HEK293T (cell line): Measurements from ENCODE around the gene CLDN1.

Source experiments
- CTCF ChIA-PET: fragments of 350-600 bp; formaldehyde crosslinking; extraction: SDS; loops from one replicate; lab custom pipeline; 2021; ENCODE audit warnings: antibody characterized with exemption, inconsistent platforms; lab: Yijun Ruan, JAX
- POLR2A ChIA-PET: fragments of 350-600 bp; formaldehyde crosslinking; extraction: SDS; loops from one replicate; lab custom pipeline; 2020; ENCODE audit warnings: antibody characterized with exemption, inconsistent platforms; lab: Yijun Ruan, JAX
- DNase-seq: peaks from one replicate; pipeline ENCODE4 v3.0.0; 2012; ENCODE audit warnings: mixed read lengths; ENCODE audit errors: extremely low spot score
- ARNT ChIP-seq: fragments of 450-650 bp; IDR thresholded peaks from 2 replicates; pipeline ENCODE4 v1.6.1; 2017; ENCODE audit warnings: mild to moderate bottlenecking
- BHLHE40 ChIP-seq: fragments of 450-650 bp; IDR thresholded peaks from 2 replicates; pipeline ENCODE4 v1.6.1; 2016; ENCODE audit warnings: mild to moderate bottlenecking, moderate library complexity, borderline replicate concordance
- CTBP1 ChIP-seq: fragments of 450-650 bp; IDR thresholded peaks from 2 replicates; pipeline ENCODE4 v1.6.1; 2016; ENCODE audit warnings: borderline replicate concordance
- ELF4 ChIP-seq: fragments of 450-650 bp; IDR thresholded peaks from 2 replicates; pipeline ENCODE4 v1.6.1; 2017; ENCODE audit warnings: antibody characterized with exemption
- FOXA1 ChIP-seq: fragments of 450-650 bp; IDR thresholded peaks from 2 replicates; pipeline ENCODE4 v1.6.1; 2016; ENCODE audit warnings: mild to moderate bottlenecking
- FOXK2 ChIP-seq: fragments of 450-650 bp; IDR thresholded peaks from 2 replicates; pipeline ENCODE4 v1.6.1; 2016; ENCODE audit warnings: mild to moderate bottlenecking
- FOXM1 ChIP-seq: fragments of 450-650 bp; IDR thresholded peaks from 2 replicates; pipeline ENCODE4 v1.6.1; 2017; ENCODE audit warnings: mild to moderate bottlenecking, borderline replicate concordance
- HDGF ChIP-seq: fragments of 450-650 bp; IDR thresholded peaks from 2 replicates; pipeline ENCODE4 v1.6.1; 2017; ENCODE audit warnings: antibody characterized with exemption, borderline replicate concordance
- L3MBTL2 ChIP-seq: fragments of 450-650 bp; conservative IDR thresholded peaks from 2 replicates; pipeline ENCODE4 v1.6.1; 2016; ENCODE audit warnings: mild to moderate bottlenecking
- LEF1 ChIP-seq: fragments of 450-650 bp; IDR thresholded peaks from 2 replicates; pipeline ENCODE4 v1.6.1; 2017; ENCODE audit warnings: mild to moderate bottlenecking, borderline replicate concordance
- NFRKB ChIP-seq: fragments of 450-650 bp; IDR thresholded peaks from 2 replicates; pipeline ENCODE4 v1.6.1; 2016; ENCODE audit warnings: mild to moderate bottlenecking, moderate library complexity
- PKNOX1 ChIP-seq: fragments of 450-650 bp; IDR thresholded peaks from 2 replicates; pipeline ENCODE4 v1.6.1; 2016
- SP1 ChIP-seq: fragments of 450-650 bp; IDR thresholded peaks from 2 replicates; pipeline ENCODE4 v1.6.1; 2017
- SUZ12 ChIP-seq: fragments of 450-650 bp; IDR thresholded peaks from 2 replicates; pipeline ENCODE4 v1.6.1; 2016; ENCODE audit warnings: mild to moderate bottlenecking
- TARDBP ChIP-seq: fragments of 450-650 bp; IDR thresholded peaks from 2 replicates; pipeline ENCODE4 v1.6.1; 2016
- ZNF384 ChIP-seq: fragments of 450-650 bp; IDR thresholded peaks from 2 replicates; pipeline ENCODE4 v1.6.1; 2016

Gene CLDN1

GRCh38 chr3:190366133-190366532 is 43.9 kb upstream of the CLDN1 start:
- CTCF ChIA-PET, result no interaction called here
- POLR2A ChIA-PET, result no interaction called here
- TF ChIP-seq L3MBTL2 (no peak), FOXA1 (no peak), FOXM1 (no peak), ZNF384 (no peak), SP1 (no peak), TARDBP (no peak), FOXK2 (no peak), CTBP1 (no peak), NFRKB (no peak), LEF1 (no peak), HDGF (no peak), SUZ12 (no peak), ARNT (no peak), PKNOX1 (no peak), ELF4 (no peak), BHLHE40 (no peak)
- DNase-seq, result no peak

- no peak for DNase-seq
- ChIA-PET CTCF (no interaction called here), POLR2A (no interaction called here)
- TF ChIP-seq CTBP1, result no peak
- no peak for TF ChIP-seq BHLHE40
- TF ChIP-seq TARDBP, result no peak
- no peak for TF ChIP-seq FOXM1
- TF ChIP-seq NFRKB, result no peak
- TF ChIP-seq HDGF, result no peak
- no peak for TF ChIP-seq FOXK2
- TF ChIP-seq LEF1, result no peak
- no peak for TF ChIP-seq SUZ12
- no peak for TF ChIP-seq SP1
- TF ChIP-seq ARNT, result no peak
- TF ChIP-seq FOXA1, result no peak
- no peak for TF ChIP-seq L3MBTL2
- TF ChIP-seq ELF4, result no peak
- TF ChIP-seq PKNOX1, result no peak
- TF ChIP-seq ZNF384, result no peak
These were observed 40.0 kb upstream of the CLDN1 start for GRCh38 chr3:190362258-190362657.

- DNase-seq, result no peak
- ChIA-PET CTCF (no interaction called here), POLR2A (no interaction called here)
- TF ChIP-seq HDGF, result no peak
- no peak for TF ChIP-seq LEF1
- TF ChIP-seq L3MBTL2, result no peak
- TF ChIP-seq ELF4, result no peak
- TF ChIP-seq SP1, result no peak
- TF ChIP-seq BHLHE40, result no peak
- TF ChIP-seq FOXK2, result no peak
- TF ChIP-seq NFRKB, result no peak
- TF ChIP-seq SUZ12, result no peak
- TF ChIP-seq FOXA1, result no peak
- TF ChIP-seq CTBP1, result no peak
- no peak for TF ChIP-seq FOXM1
- no peak for TF ChIP-seq TARDBP
- TF ChIP-seq ARNT, result no peak
- TF ChIP-seq PKNOX1, result no peak
- TF ChIP-seq ZNF384, result no peak
These were observed 39.5 kb upstream of the CLDN1 start for GRCh38 chr3:190361791-190362190.

DNA sequence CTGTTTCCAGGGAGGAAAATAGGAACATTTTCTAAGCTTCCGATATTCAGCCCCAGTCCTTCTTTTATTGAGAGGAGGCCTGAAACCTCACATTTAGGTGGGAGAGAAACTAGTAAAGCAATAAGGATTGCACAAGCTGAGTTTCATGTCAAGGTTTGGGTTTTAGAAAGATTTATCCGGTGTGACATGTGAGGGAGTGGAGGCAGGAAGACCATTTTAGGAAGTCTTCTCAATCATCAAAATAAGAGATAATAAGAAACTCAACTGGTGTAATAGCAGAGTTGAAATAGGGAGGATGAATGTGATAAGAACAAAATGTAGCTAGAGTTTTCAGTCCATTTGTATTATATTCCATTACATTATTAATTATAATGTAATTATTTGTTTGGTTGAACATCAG is 38.0 kb upstream of the CLDN1 start:
- ChIA-PET CTCF (no interaction called here), POLR2A (no interaction called here)
- TF ChIP-seq FOXA1 (no peak), FOXK2 (no peak), PKNOX1 (no peak), SUZ12 (no peak), HDGF (no peak), ZNF384 (no peak), ARNT (no peak)
- DNase-seq, result no peak

- POLR2A ChIA-PET, result no interaction called here
These were observed 37.6 kb upstream of the CLDN1 start for GRCh38 chr3:190359813-190360212.

DNA sequence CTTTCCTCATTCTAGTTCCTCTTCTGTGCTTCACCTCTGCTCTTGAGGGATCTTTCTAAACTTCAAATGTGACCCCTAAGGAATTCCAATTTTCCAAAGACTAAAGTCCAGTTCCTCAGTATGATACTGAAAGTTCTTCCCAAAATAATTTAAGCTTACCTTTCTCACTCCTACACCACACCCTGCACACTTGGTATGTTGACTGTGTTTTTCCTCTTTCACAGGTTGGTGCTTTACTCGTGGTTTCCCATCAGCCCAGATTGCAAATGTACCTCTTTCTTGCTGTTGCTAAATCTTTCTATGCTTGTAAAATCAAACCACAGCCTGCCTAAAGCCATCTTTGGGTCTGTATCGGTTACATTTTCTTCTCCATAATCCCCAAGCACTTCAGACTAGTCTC is 35.2 kb upstream of the CLDN1 start:
- TF ChIP-seq BHLHE40, result no peak
- no peak for TF ChIP-seq FOXA1
- TF ChIP-seq ARNT, result no peak
- no peak for TF ChIP-seq PKNOX1
- TF ChIP-seq NFRKB, result no peak
- TF ChIP-seq LEF1, result no peak
- no peak for TF ChIP-seq FOXK2
- no peak for TF ChIP-seq SUZ12
- no peak for DNase-seq
- ChIA-PET CTCF (no interaction called here), POLR2A (no interaction called here)

More at GRCh38 chr3:190359813-190360212, 37.6 kb upstream of the CLDN1 start:
- CTCF ChIA-PET, result no interaction called here
- DNase-seq, result no peak
- TF ChIP-seq ZNF384 (no peak), FOXA1 (no peak), NFRKB (no peak), BHLHE40 (no peak), L3MBTL2 (no peak)
